Right lobe of liver (tissue), 4 donors: ENCODE results near the gene ACOT7.

Source experiments
- CTCF ChIP-seq, 4 donors: fragments of 200-600 bp in 3 of 4; fragments of 450-650 bp in 1 of 4; IDR thresholded peaks; one replicate each; pipeline versions ENCODE4 v1.5.1 to v1.8.0; 2016 to 2022; ENCODE audit warnings: antibody characterized with exemption in 4 of 4, mild to moderate bottlenecking in 2 of 4
- POLR2A ChIP-seq: fragments of 450-650 bp; IDR thresholded peaks from one replicate; pipeline ENCODE4 v1.6.1; 2017; ENCODE audit warnings: antibody characterized with exemption, mild to moderate bottlenecking
- donor health status: DM: no; HTN: no; CAD: no.
- donor health status: DM: no; HTN: no; CAD: no.
- donor health status: DM: no; HTN: yes; CAD: no.

- TF ChIP-seq CTCF (IDR thresholded peaks at IDR 0.05) (no peak), POLR2A (no peak)
Observed at GRCh38 chr1:6373961-6374720, 19.4 kb downstream of the ACOT7 start.
